Neural cell (in vitro differentiated cells): Measurements from ENCODE around the gene ACTN4. TPM values are rescaled to one million over a fixed set of nuclear protein-coding genes. Genes with fewer than 3 reads are reported as not detected.
"Not testable (repeated sequence)": the region's sequence is repeated elsewhere in the genome, so short reads cannot be mapped to it uniquely, and the experiment has no call there.

ENCODE experiments used
- H2AFZ ChIP-seq: fragments of 200-600, 300-800 bp; sonication (generic), shearing (Covaris generic); 2 replicates; pipeline ENCODE4 v1.6.0; 2014; ENCODE audit warnings: low read depth, mild to moderate bottlenecking, antibody characterized with exemption, low read length, moderate library complexity
- H3F3A ChIP-seq: fragments of 200-600 bp; shearing (Covaris generic); 2 replicates; pipeline ENCODE4 v1.6.1; 2016; ENCODE audit warnings: mild to moderate bottlenecking, moderate library complexity, mixed read lengths, antibody characterized with exemption, low read length; ENCODE audit not compliant: insufficient read depth, poor library complexity, severe bottlenecking
- H3K27ac ChIP-seq: fragments of 200-600, 300-800 bp; sonication (generic), shearing (Covaris generic); 2 replicates; pipeline ENCODE4 v1.5.1; 2014; ENCODE audit warnings: mild to moderate bottlenecking, low read length, moderate library complexity
- H3K27me3 ChIP-seq: fragments of 300-800, 200-600 bp; sonication (generic), shearing (Covaris generic); 2 replicates; pipeline ENCODE4 v1.6.0; 2014; ENCODE audit warnings: mild to moderate bottlenecking, low read depth, low read length, moderate library complexity; ENCODE audit not compliant: insufficient read depth
- H3K36me3 ChIP-seq: fragments of 300-800, 200-600 bp; sonication (generic), shearing (Covaris generic); 2 replicates; pipeline ENCODE4 v1.5.1; 2014; ENCODE audit warnings: mild to moderate bottlenecking, antibody characterized with exemption, low read length, moderate library complexity; ENCODE audit not compliant: insufficient read depth
- H3K4me2 ChIP-seq: fragments of 300-800, 200-600 bp; sonication (generic), shearing (Covaris generic); 2 replicates; pipeline ENCODE4 v1.6.0; 2014; ENCODE audit warnings: mild to moderate bottlenecking, low read length
- H3K4me3 ChIP-seq: fragments of 300-800, 200-600 bp; sonication (generic), shearing (Covaris generic); 2 replicates; pipeline ENCODE4 v1.5.1; 2014; ENCODE audit warnings: mild to moderate bottlenecking, low read length, moderate library complexity
- H3K79me2 ChIP-seq: fragments of 200-600 bp; shearing (Covaris generic); replicated peaks from 2 replicates; pipeline ENCODE4 v1.6.0; 2014; ENCODE audit warnings: mild to moderate bottlenecking, low read length, moderate library complexity; ENCODE audit not compliant: insufficient read depth
- H3K9ac ChIP-seq: fragments of 300-800, 200-600 bp; sonication (generic), shearing (Covaris generic); 2 replicates; pipeline ENCODE4 v1.6.1; 2016; ENCODE audit warnings: mild to moderate bottlenecking, low read length, mixed read lengths
- H3K9me2 ChIP-seq: fragments of 200-600 bp; shearing (Covaris generic); 2 replicates; pipeline ENCODE4 v1.6.1; 2016; ENCODE audit warnings: mild to moderate bottlenecking, low read length, mixed read lengths; ENCODE audit not compliant: insufficient read depth
- H3K9me3 ChIP-seq: fragments of 200-600, 300-800 bp; sonication (generic), shearing (Covaris generic); 2 replicates; pipeline ENCODE4 v1.6.1; 2016; ENCODE audit warnings: mild to moderate bottlenecking, mixed run types, low read length, moderate library complexity, mixed read lengths
- H4K20me1 ChIP-seq: fragments of 200-600 bp; shearing (Covaris generic); 2 replicates; pipeline ENCODE4 v1.6.1; 2016; ENCODE audit warnings: mild to moderate bottlenecking, mixed run types; ENCODE audit not compliant: insufficient read depth
- CTCF ChIP-seq: fragments of 450-650 bp; IDR thresholded peaks from 2 replicates; pipeline ENCODE4 v1.5.1; 2014; ENCODE audit warnings: antibody characterized with exemption, mild to moderate bottlenecking, moderate library complexity; ENCODE audit not compliant: poor library complexity, severe bottlenecking
- EP300 ChIP-seq: fragments of 450-650 bp; conservative IDR thresholded peaks from 2 replicates; pipeline ENCODE4 v1.6.1; 2014; ENCODE audit warnings: antibody characterized with exemption, mild to moderate bottlenecking, moderate library complexity; ENCODE audit not compliant: poor library complexity, severe bottlenecking
- EZH2 ChIP-seq: fragments of 200-600, 300-800 bp; shearing (Covaris generic), sonication (generic); IDR thresholded peaks from 2 replicates; pipeline ENCODE4 v1.6.1; 2014; ENCODE audit warnings: antibody characterized with exemption, low read length, borderline replicate concordance, mild to moderate bottlenecking; ENCODE audit not compliant: insufficient read depth, poor library complexity, severe bottlenecking
- MXI1 ChIP-seq: fragments of 450-650 bp; conservative IDR thresholded peaks from 2 replicates; pipeline ENCODE4 v1.6.1; 2014; ENCODE audit warnings: antibody characterized with exemption, mild to moderate bottlenecking; ENCODE audit not compliant: poor library complexity, severe bottlenecking
- POLR2AphosphoS5 ChIP-seq: IDR thresholded peaks from 2 replicates; pipeline ENCODE4 v1.6.1; 2012
- RAD21 ChIP-seq: fragments of 450-650 bp; conservative IDR thresholded peaks from 2 replicates; pipeline ENCODE4 v1.6.1; 2014; ENCODE audit warnings: antibody characterized with exemption, mild to moderate bottlenecking, moderate library complexity
- SMC3 ChIP-seq: fragments of 450-650 bp; conservative IDR thresholded peaks from 2 replicates; pipeline ENCODE4 v1.6.1; 2014; ENCODE audit warnings: antibody characterized with exemption, mild to moderate bottlenecking, moderate library complexity; ENCODE audit not compliant: poor library complexity
- TAF1 ChIP-seq: IDR thresholded peaks from 2 replicates; pipeline ENCODE4 v1.6.1; 2012; ENCODE audit warnings: low read depth
- polyA plus RNA-seq: library from polyadenylated mRNA; depleted of rRNA; stranded (reverse); fragments of >200 nt; gene quantifications from 2 replicates; pipeline ENCODE4 v1.2.3, GENCODE V29; 2014
- TF ChIP-seq, protein P1 (sequence below): IDR thresholded peaks from 2 replicates; pipeline ENCODE4 v1.6.1; 2012; ENCODE audit warnings: borderline replicate concordance

Gene ACTN4
- polyA plus RNA-seq, 1 donor from 2014 or later: 54.0 TPM

- Histone ChIP-seq H3K79me2 (no peaks in the 10 kb centered on the region), H3K9me3 (no peaks in the 10 kb centered on the region), H3K9me2 (no peaks in the 10 kb centered on the region), H2AFZ (no peak overlapping the region), H3K27ac (no peak overlapping the region), H3K4me2 (no peak overlapping the region), H3K36me3 (no peaks in the 10 kb centered on the region), H3K9ac (no peak overlapping the region), H3K27me3 (no peaks in the 10 kb centered on the region), H4K20me1 (no peaks in the 10 kb centered on the region), H3K4me3 (no peak overlapping the region), H3F3A (no peaks in the 10 kb centered on the region)
- TF ChIP-seq EP300: no peak
- no peak for TF ChIP-seq SMC3
- TF ChIP-seq, protein P1, sequence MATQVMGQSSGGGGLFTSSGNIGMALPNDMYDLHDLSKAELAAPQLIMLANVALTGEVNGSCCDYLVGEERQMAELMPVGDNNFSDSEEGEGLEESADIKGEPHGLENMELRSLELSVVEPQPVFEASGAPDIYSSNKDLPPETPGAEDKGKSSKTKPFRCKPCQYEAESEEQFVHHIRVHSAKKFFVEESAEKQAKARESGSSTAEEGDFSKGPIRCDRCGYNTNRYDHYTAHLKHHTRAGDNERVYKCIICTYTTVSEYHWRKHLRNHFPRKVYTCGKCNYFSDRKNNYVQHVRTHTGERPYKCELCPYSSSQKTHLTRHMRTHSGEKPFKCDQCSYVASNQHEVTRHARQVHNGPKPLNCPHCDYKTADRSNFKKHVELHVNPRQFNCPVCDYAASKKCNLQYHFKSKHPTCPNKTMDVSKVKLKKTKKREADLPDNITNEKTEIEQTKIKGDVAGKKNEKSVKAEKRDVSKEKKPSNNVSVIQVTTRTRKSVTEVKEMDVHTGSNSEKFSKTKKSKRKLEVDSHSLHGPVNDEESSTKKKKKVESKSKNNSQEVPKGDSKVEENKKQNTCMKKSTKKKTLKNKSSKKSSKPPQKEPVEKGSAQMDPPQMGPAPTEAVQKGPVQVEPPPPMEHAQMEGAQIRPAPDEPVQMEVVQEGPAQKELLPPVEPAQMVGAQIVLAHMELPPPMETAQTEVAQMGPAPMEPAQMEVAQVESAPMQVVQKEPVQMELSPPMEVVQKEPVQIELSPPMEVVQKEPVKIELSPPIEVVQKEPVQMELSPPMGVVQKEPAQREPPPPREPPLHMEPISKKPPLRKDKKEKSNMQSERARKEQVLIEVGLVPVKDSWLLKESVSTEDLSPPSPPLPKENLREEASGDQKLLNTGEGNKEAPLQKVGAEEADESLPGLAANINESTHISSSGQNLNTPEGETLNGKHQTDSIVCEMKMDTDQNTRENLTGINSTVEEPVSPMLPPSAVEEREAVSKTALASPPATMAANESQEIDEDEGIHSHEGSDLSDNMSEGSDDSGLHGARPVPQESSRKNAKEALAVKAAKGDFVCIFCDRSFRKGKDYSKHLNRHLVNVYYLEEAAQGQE: no peak
- TF ChIP-seq TAF1: no peak
- TF ChIP-seq MXI1: no peak
- no peak for TF ChIP-seq RAD21
- no peak for TF ChIP-seq POLR2AphosphoS5
- TF ChIP-seq EZH2: no peak
- no peak for TF ChIP-seq CTCF
Measured at GRCh38 chr19:38766276-38767047, 119.0 kb downstream of the ACTN4 start.

GRCh38 chr19:38769635-38770211 is 122.3 kb downstream of the ACTN4 start:
- H3F3A ChIP-seq: no peaks in the 10 kb centered on the region
- no peaks in the 10 kb centered on the region for H3K9me3 ChIP-seq
- no peak overlapping the region for H2AFZ ChIP-seq
- no peak overlapping the region for H3K4me2 ChIP-seq
- H4K20me1 ChIP-seq: no peaks in the 10 kb centered on the region
- H3K27me3 ChIP-seq: no peaks in the 10 kb centered on the region
- H3K4me3 ChIP-seq: no peak overlapping the region
- no peaks in the 10 kb centered on the region for H3K9me2 ChIP-seq
- TF ChIP-seq SMC3 (no peak), CTCF (no peak), EZH2 (no peak), EP300 (no peak), RAD21 (no peak), TAF1 (no peak), POLR2AphosphoS5 (no peak)
- no peaks in the 10 kb centered on the region for H3K79me2 ChIP-seq
- H3K9ac ChIP-seq: no peak overlapping the region
- H3K27ac ChIP-seq: no peak overlapping the region
- H3K36me3 ChIP-seq: no peaks in the 10 kb centered on the region

- not testable (repeated sequence) for H3K9me3 ChIP-seq, H3F3A ChIP-seq, H3K4me3 ChIP-seq, H3K4me2 ChIP-seq, H3K9ac ChIP-seq, H3K9me2 ChIP-seq, H4K20me1 ChIP-seq, H3K27ac ChIP-seq, H2AFZ ChIP-seq, H3K79me2 ChIP-seq, H3K36me3 ChIP-seq, H3K27me3 ChIP-seq
Measured at GRCh38 chr19:38770228-38770948, 122.9 kb downstream of the ACTN4 start.
